IgD-negative memory B cell (primary cell): ENCODE data around the gene CGREF1. TPM values are rescaled to one million over a fixed set of nuclear protein-coding genes. Genes with fewer than 3 reads are reported as not detected.

Experiments
- H3K27ac Mint-ChIP-seq, 3 donors: one replicate each; pipeline ENCODE4 v1.8.0; 2020 to 2022; ENCODE audit warnings: mild to moderate bottlenecking in 3 of 3, mixed read lengths in 3 of 3, moderate library complexity in 1 of 3
- H3K27me3 Mint-ChIP-seq: one replicate; pipeline ENCODE4 v1.8.0; 2021; ENCODE audit warnings: mixed read lengths
- H3K36me3 Mint-ChIP-seq: one replicate; pipeline ENCODE4 v1.8.0; 2020; ENCODE audit warnings: mild to moderate bottlenecking, mixed read lengths
- H3K4me1 Mint-ChIP-seq, 3 donors: one replicate each; pipeline ENCODE4 v1.8.0; 2020 to 2022; ENCODE audit warnings: mixed read lengths in 3 of 3, mild to moderate bottlenecking in 1 of 3
- H3K4me3 Mint-ChIP-seq, 4 donors: one replicate each; pipeline ENCODE4 v1.8.0; 2020 to 2022; ENCODE audit warnings: mild to moderate bottlenecking in 4 of 4, mixed read lengths in 4 of 4, moderate library complexity in 3 of 4
- H3K9me3 Mint-ChIP-seq, 3 donors: one replicate each; pipeline ENCODE4 v1.8.0; 2020 to 2021; ENCODE audit warnings: mixed read lengths in 3 of 3, mild to moderate bottlenecking in 1 of 3
- polyA plus RNA-seq: library from polyadenylated mRNA; unstranded; fragments of 300-500 nt; fragmentation: Illumina TruSeq; gene quantifications from one replicate; pipeline ENCODE4 v1.2.3, GENCODE V29; 2021

The CGREF1 gene
- polyA plus RNA-seq, 1 donor from 2014 or later: not detected

- Mint-ChIP-seq H3K27ac (peak overlapping the region; percentile 92 to 100 (median 100)), H3K36me3 (peaks cover 2% of the 10 kb centered on the region), H3K4me1 (peaks cover 12 to 15% (median 15%) of the 10 kb centered on the region in 3 donors), H3K27me3 (peaks cover 6% of the 10 kb centered on the region), H3K4me3 (peak overlapping the region; percentile 94 to 100 (median 94)), H3K9me3 (peaks cover 0 to 7% (median 0%) of the 10 kb centered on the region in 3 donors)
Measured at GRCh38 chr2:27051902-27052645, 66.9 kb downstream of the CGREF1 start.

- H3K4me3 Mint-ChIP-seq: peak within 1 kb of the TSS; percentile 94 to 100 (median 97)
- H3K9me3 Mint-ChIP-seq: peaks cover 0 to 7% (median 0%) of the 10 kb centered on the region in 3 donors
- peaks cover 2% of the 10 kb centered on the region for H3K36me3 Mint-ChIP-seq
- H3K27me3 Mint-ChIP-seq: peaks cover 6% of the 10 kb centered on the region
- peak within 1 kb of the TSS; percentile 100 for H3K27ac Mint-ChIP-seq
- H3K4me1 Mint-ChIP-seq: peaks cover 12 to 15% (median 15%) of the 10 kb centered on the region in 3 donors
Measured at GRCh38 chr2:27050996-27051901, 67.7 kb downstream of the CGREF1 start, which contains the start of gene AGBL5. AGBL5 (plus strand) TSS chr2:27051668; CDS start chr2:27052959, 1,291 bp downstream.

Other genes with a start within 250 kb of the CGREF1 start
- gene MAPRE3, start 148.5 kb downstream of the CGREF1 start, polyA plus RNA-seq: 2.4 TPM
- 34.3 TPM for gene TMEM214, start 86.2 kb downstream of the CGREF1 start, polyA plus RNA-seq
- 10.8 TPM for gene AGBL5, start 67.5 kb downstream of the CGREF1 start, polyA plus RNA-seq
- 723 TPM for gene OST4, start 47.5 kb downstream of the CGREF1 start, polyA plus RNA-seq
- gene EMILIN1, start 40.5 kb downstream of the CGREF1 start, polyA plus RNA-seq: 0.61 TPM
- 6.5 TPM for gene KHK, start 32.4 kb downstream of the CGREF1 start, polyA plus RNA-seq
- 0.35 TPM for gene ABHD1, start 4.7 kb upstream of the CGREF1 start, polyA plus RNA-seq
- 62.2 TPM for gene PREB, start 15.5 kb upstream of the CGREF1 start, polyA plus RNA-seq
- gene PRR30, start 20.3 kb upstream of the CGREF1 start, polyA plus RNA-seq: not detected
- not detected for gene TCF23, start 29.9 kb upstream of the CGREF1 start, polyA plus RNA-seq
- 274 TPM for gene ATRAID, start 92.9 kb upstream of the CGREF1 start, polyA plus RNA-seq
- 20.3 TPM for gene SLC5A6, start 93.1 kb upstream of the CGREF1 start, polyA plus RNA-seq
- gene CAD, start 98.2 kb upstream of the CGREF1 start, polyA plus RNA-seq: 18.9 TPM
- gene SLC30A3, start 143.9 kb upstream of the CGREF1 start, polyA plus RNA-seq: not detected
- gene DNAJC5G, start 156.3 kb upstream of the CGREF1 start, polyA plus RNA-seq: not detected
- not detected for gene TRIM54, start 163.3 kb upstream of the CGREF1 start, polyA plus RNA-seq
- 1.6 TPM for gene UCN, start 189.3 kb upstream of the CGREF1 start, polyA plus RNA-seq
- gene MPV17, start 204.0 kb upstream of the CGREF1 start, polyA plus RNA-seq: 96.1 TPM
- gene GTF3C2, start 237.6 kb upstream of the CGREF1 start, polyA plus RNA-seq: 38.6 TPM